AG04450 (cell line): ENCODE measurements around the gene SEC24B. TPM values are rescaled to one million over a fixed set of nuclear protein-coding genes. Genes with fewer than 3 reads are reported as not detected.

Experiments
- CTCF ChIA-PET: fragments of 300-600, 350-600 bp; formaldehyde crosslinking; extraction: SDS; loops from one replicate; lab custom pipeline; 2022; ENCODE audit warnings: antibody characterized with exemption, inconsistent platforms; lab: Charles Lee
- POLR2A ChIA-PET: fragments of 350-600 bp; formaldehyde crosslinking; extraction: SDS; loops from one replicate; lab custom pipeline; 2021; ENCODE audit warnings: antibody characterized with exemption, inconsistent platforms; lab: Yijun Ruan, JAX
- DNase-seq: peaks from one replicate; pipeline ENCODE4 v3.0.0-alpha.2; 2011; ENCODE audit warnings: low read depth, low spot score
- H3K27ac ChIP-seq: one replicate; pipeline ENCODE4 v1.5.1; 2012; ENCODE audit warnings: low read depth, low read length, control low read depth
- H3K27me3 ChIP-seq: one replicate; pipeline ENCODE4 v1.6.0; 2012; ENCODE audit warnings: low read length; ENCODE audit not compliant: control insufficient read depth, insufficient read depth
- H3K4me3 ChIP-seq: 2 replicates; pipeline ENCODE4 v1.5.1; 2011; ENCODE audit warnings: mild to moderate bottlenecking, low read depth, low read length, control low read depth
- H3K9me3 ChIP-seq: 2 replicates; pipeline ENCODE4 v1.5.1; 2012; ENCODE audit warnings: low read length; ENCODE audit not compliant: control insufficient read depth, insufficient read depth
- polyA plus RNA-seq: library from polyadenylated mRNA; depleted of rRNA; stranded (reverse); fragments of >200 nt; gene quantifications from 2 replicates; pipeline ENCODE4 v1.2.3, GENCODE V29; 2011
- TF ChIP-seq, protein P1 (sequence below): IDR thresholded peaks from 2 replicates; pipeline ENCODE4 v1.5.1; 2011; ENCODE audit warnings: low read depth, low read length, control low read depth, inconsistent platforms

SEC24B gene
- polyA plus RNA-seq, 1 experiment, result 55.9 TPM

DNA sequence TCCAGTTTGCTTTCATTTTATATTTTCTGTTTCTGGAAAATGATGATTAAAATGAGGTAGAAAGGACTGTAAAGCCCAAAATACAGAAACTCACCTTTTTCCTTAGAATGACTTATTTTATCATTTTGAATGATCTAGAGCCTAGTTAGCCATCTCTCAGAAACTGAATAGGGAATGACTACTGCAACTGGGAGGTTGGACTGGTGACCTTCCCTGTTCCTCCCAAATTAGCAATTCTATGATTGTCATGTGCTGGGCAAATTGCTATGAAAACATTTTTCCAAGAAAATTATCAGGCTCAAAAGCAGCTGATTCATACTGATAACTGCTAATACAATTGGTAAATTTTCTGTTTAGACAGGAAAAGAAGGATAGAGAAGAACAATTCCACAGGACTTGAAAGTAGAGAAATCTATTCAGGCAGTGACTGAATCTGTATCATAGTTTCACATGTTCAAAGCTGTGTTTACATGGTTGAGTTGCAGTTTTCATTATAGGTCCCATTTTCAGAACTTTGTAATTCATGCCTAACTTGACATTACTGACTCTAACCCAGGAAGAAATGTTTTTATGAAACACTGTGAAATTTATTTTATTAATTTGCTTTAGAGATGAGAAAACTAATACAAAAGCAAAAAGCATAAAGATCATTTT is 43.4 kb upstream of the SEC24B start:
- H3K27me3 ChIP-seq, result no peaks in the 10 kb centered on the region
- CTCF ChIA-PET, result interaction anchor here (1.0 to 1.5 kb wide), 2 partner anchors 16 to 556 kb away, joined by 3 to 4 read pairs; no protein-coding TSS in a partner anchor
- H3K9me3 ChIP-seq, result no peaks in the 10 kb centered on the region
- POLR2A ChIA-PET, result no interaction called here
- no peak overlapping the region for H3K4me3 ChIP-seq
- no peak for DNase-seq
- no peak overlapping the region for H3K27ac ChIP-seq
- TF ChIP-seq, protein P1, sequence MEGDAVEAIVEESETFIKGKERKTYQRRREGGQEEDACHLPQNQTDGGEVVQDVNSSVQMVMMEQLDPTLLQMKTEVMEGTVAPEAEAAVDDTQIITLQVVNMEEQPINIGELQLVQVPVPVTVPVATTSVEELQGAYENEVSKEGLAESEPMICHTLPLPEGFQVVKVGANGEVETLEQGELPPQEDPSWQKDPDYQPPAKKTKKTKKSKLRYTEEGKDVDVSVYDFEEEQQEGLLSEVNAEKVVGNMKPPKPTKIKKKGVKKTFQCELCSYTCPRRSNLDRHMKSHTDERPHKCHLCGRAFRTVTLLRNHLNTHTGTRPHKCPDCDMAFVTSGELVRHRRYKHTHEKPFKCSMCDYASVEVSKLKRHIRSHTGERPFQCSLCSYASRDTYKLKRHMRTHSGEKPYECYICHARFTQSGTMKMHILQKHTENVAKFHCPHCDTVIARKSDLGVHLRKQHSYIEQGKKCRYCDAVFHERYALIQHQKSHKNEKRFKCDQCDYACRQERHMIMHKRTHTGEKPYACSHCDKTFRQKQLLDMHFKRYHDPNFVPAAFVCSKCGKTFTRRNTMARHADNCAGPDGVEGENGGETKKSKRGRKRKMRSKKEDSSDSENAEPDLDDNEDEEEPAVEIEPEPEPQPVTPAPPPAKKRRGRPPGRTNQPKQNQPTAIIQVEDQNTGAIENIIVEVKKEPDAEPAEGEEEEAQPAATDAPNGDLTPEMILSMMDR, result no peak

DNA sequence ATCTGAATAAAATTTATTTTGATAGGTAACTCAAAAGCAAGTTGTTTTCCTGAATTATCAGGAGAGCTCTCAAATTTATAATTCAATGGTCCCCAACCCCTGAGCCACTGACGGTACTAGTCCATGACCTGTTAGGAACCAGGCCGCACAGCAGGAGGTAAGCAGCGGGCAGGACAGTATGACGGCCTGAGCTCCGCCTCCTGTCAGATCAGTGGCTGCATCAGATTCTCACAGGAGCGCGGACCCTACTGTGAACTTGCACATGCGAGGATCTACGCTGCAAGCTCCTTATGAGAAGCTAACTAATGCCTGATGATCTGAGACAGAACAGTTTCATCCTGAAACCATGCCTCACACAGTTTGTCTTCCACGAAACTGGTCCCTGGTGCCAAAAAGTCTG is 37.9 kb upstream of the SEC24B start:
- POLR2A ChIA-PET, result no interaction called here
- H3K4me3 ChIP-seq, result no peak overlapping the region
- CTCF ChIA-PET, result interaction anchor here (0.6 kb wide), 1 partner anchor 9 kb away, joined by 3 read pairs; no protein-coding TSS in a partner anchor
- TF ChIP-seq, protein P1, result no peak
- no peaks in the 10 kb centered on the region for H3K9me3 ChIP-seq
- no peak overlapping the region for H3K27ac ChIP-seq
- DNase-seq, result no peak
- H3K27me3 ChIP-seq, result peaks cover 4% of the 10 kb centered on the region

DNA sequence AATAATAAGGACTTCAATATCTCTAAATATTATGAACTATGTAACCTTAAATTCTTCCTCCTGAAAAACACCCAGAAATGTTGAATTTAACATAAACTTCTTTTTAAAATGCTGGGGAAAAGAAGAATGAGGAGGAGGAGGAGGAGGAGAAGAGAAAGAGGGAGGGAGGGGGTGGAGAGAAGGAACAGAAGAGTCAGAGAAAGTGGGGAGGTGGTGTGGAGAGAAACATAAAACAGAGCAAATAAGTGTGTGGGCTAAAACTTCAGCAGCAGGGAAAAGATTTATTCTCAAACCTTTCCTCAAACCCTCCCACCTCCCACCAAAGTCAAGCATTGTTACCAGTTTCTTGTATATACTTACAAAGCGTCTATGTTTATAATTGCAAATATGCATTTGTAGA is 34.7 kb upstream of the SEC24B start:
- Histone ChIP-seq H3K27me3 (peaks cover 4% of the 10 kb centered on the region), H3K27ac (no peak overlapping the region), H3K9me3 (no peaks in the 10 kb centered on the region), H3K4me3 (no peak overlapping the region)
- TF ChIP-seq, protein P1, result no peak
- CTCF ChIA-PET, result no interaction called here
- DNase-seq, result no peak
- POLR2A ChIA-PET, result no interaction called here

DNA sequence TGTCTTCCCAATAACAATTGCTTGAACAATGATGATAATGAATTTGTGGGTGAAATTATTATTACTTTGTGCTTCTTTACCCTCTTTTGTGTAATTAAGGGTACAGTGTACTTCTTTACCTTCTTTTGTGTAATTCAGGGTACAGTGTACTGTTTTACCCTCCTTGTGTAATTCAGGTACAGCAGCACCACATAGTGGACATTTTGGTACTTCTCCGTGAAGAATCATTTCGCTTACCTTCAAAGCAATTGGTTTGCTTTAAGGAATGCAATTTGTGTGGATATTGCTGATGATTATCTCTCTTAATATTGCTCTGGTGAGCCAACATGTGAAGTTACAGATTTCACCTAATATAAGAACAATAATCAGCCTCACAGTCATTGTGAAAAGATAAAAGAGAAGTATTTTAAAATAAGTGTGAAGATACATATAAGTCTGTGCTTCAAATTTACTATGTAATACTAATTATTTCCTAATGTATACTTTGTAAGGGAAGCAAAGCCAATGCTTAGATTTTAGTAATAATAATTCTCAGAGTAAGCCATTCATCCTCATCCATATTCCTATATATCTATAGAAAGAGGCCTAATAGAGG is 27.2 kb upstream of the SEC24B start:
- H3K4me3 ChIP-seq, result no peak overlapping the region
- no peaks in the 10 kb centered on the region for H3K9me3 ChIP-seq
- DNase-seq, result peak; percentile 34
- ChIA-PET POLR2A (no interaction called here), CTCF (interaction anchor here (0.6 to 1.6 kb wide), 38 partner anchors 8 to 1348 kb away, joined by 3 to 37 read pairs (median 4); partner anchors contain the start of gene OSTC)
- H3K27ac ChIP-seq, result no peak overlapping the region
- TF ChIP-seq, protein P1, result peak; percentile 75
- no peaks in the 10 kb centered on the region for H3K27me3 ChIP-seq
